Stimulated activated CD4-positive, alpha-beta T cell treated with anti-CD3 and anti-CD28 coated beads, Interleukin-2, amount 100 ng/mL, for 48 hours (primary cell): ENCODE results near the gene COL20A1.
"Not testable (repeated sequence)": the region's sequence is repeated elsewhere in the genome, so short reads cannot be mapped to it uniquely, and the experiment has no call there.

ENCODE experiments used
- DNase-seq, 2 donors: peaks; one replicate each; pipeline ENCODE4 v3.0.0-alpha.2; 2020

The COL20A1 gene

DNA sequence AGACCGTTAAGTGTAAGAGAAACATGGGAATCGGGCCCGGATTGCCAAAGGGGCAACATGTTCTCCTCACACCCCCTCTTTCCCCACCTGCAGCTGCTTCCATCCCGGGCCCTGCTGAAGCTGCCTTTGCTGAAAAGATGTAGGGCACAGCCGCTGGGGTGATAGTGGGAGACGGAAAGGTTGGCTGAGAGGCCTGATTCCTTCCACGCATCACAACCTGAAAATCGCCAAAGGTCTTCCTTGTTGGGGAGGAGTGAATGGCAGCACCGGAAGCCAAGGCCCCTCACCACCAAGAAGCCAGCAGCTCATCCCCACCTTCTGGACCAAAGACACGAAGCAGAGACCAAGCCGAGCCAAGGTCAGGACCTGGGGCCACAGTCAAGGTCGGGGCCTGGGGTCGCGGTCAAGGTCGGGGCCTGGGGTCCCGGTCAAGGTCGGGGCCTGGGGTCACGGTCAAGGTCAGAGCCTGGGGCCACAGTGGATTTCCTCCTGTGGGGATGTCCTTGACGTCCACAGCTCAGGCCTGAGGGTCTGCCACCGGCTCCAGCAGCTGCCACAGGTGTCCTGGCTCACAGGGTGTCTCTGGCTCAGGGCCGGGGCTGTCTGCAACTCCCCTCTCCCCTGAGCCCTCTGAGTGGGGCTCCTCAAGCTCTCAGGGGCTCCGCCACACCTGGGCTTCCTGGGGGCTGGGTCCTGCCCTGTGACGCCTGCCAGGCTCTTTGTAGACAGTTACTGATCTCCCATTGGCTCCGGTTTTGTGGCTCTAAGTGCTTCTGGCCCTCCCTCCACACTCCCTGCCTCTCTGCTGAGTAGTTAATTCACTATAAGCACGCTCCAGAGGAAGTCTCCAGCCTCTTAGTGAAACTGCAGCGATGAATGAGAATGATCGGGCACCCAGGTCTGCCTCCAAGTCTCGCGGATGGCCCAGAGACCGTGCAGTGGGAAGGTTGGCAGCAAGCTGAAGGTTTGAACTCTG is 73.7 kb downstream of the COL20A1 start:
- no peak for DNase-seq

DNA sequence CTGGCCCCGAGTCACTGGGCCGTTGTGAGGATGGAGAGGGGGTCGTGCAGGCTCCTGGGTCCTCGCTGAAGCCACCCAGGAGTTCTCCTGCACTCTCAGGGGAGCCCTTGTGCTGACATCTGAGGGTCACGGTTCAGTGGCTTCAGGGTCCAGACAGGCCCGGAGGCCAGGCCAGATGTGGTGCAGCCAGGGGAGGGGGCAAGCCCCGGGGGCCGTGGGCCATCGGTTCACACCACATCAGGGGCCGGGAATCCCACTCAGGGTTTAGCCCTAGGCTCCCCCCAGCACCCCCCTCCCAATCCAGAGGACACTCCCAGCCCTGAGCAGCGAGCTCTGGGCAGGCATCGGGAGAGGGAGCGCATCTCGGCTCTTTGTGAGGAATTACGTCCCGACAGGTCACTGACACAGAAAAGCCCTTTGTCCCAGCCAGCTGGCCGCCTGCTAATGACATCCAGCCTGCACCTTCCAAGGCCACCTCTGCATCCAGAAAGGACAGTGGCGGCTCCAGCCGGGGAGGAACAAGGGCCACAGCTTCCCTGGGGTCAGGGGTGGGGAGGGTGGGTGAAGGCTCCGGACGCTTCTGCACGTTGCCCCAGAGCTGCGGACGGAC is 74.6 kb downstream of the COL20A1 start:
- DNase-seq: no peak

DNA sequence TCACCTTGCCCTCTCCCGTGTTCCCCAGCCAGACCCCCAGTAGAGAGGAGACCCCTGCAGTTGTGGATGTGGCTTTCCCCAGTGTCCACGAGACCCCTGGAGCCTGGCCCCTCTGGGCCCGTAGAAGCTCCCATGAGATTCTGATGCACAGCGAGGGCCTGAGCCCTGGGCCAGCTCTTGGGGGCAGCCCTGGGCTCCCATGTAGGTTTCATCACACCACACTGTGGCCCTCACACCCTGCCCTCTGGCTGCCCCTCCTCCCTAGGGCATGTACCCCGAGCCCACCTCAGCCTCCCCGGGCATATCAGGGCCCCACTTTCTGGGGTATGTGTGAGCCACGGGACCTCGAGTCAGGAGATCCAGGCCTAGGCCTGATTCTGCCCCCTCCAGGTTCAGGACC is 75.2 kb downstream of the COL20A1 start:
- DNase-seq: no peak

DNA sequence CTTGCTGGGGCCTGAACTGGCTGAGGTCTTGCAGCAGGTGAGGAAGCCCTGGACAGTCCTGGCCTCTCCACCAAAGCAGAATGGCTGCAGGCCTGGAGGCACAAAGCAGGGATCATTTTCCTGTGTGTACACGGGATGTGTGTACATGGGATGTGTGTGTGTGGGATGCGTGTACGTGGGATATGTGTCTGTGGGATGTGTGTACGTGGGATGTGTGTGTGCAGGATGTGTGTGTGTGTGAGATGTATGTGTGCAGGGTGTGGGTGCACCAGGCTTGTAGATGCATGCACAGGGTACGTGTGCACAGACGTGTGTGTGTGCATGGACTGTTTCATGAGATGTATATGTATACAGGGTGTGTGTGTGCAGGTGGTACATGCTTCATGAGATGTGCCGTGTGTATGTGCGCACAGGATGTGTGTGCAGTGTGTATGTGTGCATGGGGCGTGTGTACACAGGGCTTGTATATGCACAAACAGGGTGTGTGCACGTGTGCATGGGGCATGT is 76.1 kb downstream of the COL20A1 start:
- DNase-seq: no peak

DNA sequence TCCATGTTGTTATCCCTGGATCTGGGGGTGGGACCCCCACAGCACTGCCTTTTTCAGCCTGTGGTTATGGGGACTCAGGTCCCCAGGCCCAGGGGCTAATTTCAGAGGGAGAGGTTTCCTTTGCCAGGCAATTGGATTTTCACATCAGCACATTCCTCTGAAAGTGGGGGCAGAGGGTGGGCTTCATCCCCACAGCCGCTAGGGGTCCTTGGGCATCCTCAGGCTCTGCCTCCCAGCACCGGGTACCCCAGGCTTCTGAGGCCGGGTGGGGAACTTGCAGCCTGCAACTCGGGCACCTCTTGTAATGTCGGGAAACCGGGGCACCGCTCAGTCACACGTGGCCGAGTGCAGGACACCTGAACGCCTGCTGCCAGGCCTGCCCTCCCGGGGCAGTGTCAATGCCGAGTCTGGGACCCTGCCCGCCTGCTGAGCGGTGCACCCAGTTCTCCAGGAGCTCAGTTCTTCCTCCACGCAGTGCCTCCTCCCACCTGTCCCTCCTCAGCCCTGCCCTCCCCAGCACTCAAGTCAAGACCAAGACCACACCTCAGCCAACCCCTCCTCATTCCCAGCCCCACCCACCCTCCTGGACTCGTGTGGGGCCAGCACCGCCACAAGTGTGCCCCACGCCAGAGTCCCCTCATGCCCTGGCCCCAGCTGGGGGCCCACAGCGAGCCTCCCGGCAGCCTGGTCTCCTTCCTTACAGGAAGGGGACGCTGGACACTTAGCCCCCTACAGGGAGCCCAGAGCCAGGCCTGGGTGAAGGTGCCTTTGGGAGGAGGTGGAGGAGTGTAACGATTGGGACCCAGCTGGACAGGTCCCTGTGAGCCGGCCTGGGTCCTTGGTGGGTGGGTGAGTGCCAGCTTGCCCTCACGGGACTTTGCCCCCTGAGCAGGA is 77.0 kb downstream of the COL20A1 start:
- DNase-seq: no peak

DNA sequence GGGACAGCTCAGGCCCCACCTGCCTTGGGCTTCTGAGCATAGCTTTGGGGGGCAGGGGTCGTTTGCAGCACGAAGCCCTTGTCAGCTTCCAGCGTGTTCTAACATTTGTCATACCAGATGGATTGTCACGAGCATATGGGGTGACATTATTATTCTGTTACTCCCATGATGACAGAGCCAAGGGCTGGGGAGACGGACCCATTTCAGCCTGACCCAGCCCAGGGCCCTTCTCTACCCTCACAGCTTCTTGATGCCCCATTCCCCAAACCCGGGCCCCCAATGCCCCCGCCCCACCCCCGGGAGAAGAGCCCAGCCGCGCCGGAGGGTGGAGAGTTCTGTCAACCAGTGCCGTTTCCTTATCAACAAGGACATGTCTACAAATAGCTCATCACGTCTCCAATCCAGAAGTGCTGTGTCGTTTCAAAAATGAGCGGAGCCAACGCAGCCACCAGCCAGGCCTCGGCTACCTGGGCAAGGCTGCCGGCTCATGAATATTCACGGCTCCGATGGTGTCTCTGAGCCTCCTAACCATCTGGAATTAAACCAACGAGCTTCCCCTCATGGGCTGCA is 77.7 kb downstream of the COL20A1 start:
- DNase-seq: no peak

DNA sequence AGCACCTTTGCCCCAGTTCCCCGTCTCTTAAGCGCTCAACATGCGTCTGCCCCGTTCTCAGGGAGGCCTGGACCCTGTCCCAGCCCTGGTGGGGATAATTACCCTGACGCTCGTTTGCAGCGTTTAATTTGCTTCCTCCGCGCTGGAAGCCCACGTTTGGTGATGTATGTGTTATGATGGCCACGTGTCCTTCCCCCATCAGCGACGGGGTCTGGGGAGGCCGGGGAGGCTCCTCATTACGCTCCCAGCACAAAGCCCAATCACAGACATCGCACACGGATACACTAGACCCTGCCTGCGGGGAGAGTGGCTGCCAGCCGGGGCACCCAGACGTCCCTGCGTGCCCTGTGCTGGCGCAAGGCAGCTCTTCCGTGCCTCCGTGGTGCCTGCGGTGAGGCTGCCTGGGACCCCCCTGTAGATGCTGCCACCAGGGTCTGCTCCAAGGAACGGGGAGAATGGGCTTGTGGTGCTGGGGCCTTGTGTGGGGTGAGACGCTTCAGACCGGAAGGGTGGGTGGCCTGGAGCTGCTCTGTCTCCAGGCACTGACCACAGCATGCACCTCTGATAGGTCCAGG is 78.4 kb downstream of the COL20A1 start:
- no peak for DNase-seq

DNA sequence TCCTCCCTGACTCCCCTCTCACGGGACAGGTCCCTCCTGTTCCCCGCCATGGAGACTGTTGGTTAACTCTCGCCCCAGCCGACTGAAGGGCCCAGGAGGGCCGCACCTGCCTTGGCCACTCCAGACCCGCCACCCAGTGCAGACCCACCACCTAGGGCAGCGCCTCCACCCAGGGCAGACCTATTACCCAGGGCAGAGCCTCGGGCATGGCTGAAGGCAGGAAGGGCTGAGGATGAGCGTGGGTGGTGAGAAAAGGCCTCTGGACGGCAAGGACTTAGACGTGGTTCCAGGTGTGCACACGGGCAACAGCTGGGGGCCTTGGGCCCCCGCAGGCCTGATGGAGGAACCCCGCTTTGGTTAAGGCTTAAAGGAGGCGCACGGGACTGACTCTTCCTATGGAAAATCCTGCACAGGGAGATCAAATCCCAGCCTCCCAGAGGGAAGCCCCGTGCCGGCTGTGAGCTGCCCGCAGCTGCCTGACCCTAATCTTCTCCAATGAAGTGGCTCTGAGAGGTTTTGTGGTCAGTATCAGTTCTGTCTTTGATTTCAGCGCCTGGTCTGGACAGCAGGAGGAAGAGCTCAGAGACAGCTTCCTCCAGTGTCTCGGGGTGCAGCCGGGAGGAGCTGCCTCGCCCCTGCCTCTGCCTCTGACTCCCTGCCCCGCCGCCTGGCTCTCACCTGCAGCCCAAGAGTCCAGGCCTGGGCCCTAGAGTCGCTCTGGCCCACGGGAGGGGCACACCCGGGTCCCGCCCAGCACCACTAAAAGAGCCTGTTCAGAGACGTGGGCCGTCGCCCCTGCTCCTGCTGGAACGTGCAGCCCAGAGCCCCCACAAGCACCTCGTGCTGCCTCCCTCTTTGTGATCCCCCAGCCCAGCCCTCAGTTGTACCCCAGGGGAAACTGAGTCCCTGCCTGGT is 80.2 kb downstream of the COL20A1 start:
- no peak for DNase-seq

DNA sequence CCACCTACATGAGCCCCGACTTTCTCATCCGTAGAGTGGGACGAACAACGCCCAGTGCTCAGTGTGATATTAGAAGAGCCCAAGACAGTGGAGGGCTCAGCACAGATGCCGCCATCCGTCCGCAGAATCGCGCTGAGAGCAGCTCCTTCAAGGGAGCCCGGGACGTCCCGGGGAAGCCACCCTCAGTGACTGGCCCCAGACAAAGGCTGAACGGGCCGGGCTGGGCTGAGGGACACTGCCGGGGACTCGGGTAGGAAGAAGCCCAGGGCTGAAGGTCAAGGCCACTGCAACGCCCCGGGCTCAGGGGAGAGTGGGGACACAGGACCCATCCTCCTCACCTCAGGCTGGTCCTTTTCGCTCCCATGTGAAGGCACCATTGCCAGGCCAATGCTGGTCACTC is 81.0 kb downstream of the COL20A1 start:
- DNase-seq: no peak

DNA sequence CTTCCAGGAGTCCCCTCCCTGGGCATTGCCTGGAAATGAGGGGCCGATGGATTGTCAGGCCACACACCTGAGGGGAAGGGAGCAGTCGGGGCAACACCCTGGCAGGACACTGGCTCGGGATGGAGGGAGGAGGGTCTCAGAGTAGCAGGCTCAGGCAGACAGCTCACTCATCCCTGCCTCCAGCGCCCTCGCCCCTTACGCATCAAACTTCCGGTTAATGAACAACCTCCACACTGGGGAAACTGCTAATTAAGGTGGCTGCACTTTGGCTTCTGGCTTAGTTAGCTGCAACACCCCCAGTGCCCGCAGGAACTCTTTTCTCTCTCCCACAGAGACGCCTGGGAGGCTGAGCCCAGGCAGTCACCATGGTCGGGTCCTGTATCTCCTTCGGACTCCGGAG is 81.5 kb downstream of the COL20A1 start:
- DNase-seq: no peak

DNA sequence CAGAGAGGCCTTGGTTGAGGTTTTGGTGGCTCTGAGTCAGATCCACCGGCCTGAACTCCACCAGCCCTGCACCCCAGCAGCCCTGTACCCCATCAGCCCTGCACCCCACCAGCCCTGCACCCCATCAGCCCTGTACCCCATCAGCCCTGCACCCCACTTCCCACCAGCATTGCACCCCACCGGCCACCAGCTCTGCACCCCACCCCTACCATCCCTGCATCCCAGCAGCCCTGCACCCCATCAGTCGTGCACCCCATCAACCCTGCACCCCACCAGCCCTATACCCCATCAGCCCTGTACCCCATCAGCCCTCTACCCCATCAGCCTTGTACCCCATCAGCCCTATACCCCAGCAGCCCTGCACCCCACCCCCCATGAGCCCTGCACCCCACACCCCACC is 82.5 kb downstream of the COL20A1 start:
- DNase-seq: no peak

DNA sequence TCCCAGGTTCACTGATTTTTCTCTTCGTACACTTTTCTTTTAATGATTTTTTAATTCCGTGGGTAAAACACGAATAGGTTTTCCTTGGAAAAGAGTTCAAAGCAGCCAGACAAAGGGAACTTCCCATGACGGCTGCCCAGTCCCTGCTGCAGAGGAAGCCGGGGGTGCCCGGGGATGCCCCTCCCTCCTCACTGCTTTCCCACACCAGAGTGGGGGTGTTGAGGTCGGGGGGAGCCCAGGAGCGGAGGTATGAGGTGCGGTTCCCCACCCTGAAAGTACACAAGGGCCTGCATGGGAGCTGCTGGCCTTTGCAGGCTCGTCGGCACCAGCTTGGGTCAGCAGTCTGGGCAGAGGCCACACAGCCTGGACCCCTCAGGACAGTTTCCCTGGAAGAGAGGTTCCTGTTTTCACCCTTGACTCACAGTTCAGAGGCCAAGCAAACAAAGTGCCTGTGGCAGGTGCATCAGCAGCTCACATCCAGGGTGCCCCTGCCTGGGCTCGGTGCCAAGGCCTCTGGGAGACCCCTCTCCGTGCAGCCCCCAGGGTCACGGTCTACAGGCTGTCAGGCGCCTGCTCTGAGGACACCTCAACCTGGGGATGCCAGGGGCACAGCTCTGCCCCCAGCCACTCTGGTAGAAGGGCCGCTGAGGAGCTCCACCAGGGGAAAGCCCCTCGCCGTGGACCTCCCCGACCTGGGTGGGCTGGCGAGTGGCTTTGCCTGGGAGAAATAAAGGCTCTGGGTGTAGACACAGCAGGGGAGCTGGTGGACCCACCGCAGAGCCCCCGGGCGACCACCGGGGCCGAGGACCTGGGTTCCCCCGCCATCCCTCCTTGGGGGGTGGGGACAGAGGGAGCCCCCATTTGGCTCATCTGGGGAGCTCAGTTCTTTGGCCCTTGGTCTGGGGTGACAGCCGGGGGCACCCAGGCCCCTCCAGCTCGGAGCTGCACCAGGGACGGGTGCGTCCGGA is 83.6 kb downstream of the COL20A1 start:
- DNase-seq: no peak

DNA sequence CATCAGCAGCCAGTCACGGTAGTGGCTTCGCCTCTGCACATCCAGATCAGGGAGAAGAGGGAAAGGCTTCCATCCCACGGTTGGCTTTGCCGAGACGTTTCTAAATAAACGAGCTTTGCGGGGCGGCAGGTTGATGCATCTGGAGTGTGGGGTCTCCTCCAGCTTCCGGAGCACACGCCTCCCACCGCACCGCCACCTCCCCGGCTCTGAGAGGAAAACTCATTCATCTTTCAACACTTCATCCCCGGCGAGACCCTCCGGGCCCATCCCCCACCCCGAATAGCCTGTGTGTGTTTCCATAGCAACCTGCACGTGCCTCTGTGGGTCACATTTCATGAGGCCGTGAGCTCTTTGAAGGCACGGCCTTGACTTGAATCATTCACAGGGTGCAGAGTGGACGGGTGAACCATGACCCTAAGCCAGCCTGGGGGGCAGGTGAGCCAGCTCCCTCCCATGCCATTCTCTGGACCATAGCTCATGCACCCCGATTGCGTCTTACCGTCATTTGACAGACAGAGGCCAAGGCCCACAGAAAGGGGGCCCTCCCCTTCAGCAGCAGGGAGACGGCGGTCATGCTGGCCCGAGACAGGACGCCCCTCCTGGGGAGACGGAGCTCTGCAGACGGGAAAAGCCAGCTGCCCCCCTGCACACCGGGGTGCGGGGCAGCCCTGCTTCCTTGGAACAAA is 84.4 kb downstream of the COL20A1 start:
- DNase-seq: no peak

DNA sequence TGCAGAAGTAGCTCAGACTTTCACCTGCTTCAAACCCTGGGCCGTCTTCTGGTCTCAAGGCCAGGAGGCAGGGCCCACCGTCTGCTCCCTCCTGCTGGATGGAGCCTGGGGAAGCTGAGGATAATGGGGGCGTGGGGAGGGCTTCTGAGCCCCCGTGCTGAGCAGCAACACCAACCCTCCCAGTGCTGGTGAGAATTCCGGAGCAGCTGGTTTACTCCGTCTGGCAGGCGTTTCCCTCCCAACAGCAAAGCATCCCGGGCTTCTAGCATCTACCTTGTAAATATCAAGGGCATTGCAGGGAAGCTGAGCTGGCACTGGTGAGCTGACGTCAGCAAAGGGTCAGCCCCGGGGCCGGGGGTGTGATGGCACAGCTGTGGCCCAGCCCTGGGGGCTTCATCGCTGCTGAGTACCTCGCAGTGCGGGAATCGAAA is 85.0 kb downstream of the COL20A1 start:
- no peak for DNase-seq

DNA sequence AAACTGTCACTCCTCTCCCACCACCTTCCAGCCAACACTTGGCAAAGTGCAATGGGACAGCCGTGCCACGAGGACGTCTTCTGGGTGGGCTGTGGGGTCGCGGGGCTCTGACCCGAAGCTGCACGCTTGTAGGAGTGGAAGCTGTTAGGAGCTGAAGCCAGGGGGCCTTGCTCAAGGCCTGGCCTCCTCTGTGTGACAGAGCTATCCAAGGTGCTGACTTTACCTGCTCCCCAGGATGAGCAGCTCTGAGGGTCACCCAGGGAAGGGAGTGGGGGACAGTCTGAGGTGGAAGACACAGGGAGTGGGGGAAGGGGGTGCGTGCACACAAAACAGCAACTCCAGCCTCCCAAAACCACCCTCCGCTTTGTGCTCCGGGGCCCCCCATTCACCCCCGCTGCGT is 85.6 kb downstream of the COL20A1 start:
- no peak for DNase-seq

DNA sequence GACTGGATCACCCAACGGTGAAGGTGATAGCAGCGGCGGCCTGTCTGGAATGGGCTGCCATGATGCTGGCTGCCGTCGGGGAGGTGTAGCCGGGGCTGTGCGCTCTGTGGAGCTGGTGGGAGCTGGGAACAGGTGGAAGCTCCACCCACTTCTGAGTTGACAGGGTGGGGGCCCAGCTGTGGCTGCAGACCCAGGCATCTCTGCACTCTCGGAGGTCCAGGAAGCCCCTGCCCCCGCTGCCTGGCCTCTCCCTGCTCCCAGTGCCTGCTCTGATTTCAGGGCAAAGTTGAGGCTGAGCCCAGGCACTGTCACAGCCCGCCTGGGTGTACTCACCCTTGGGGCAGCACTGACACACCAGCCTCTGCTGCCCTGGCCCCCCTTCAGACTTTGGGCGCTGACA is 86.3 kb downstream of the COL20A1 start:
- DNase-seq: no peak

DNA sequence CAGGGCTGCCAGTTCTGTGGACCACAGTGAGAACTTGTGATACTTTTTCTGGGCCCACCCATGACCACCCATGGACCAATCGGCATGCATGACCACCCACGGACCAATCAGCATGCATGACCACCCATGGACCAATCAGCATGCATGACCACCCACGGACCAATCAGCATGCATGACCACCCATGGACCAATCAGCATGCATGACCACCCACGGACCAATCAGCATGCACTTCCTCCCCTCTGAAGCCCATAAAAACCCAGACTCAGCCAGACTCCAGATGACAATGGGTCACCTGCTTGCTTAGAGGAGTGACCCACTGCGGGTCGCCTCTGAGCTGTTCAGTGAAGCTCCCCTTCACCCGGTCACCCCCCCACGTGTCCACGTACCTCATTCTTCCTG is 86.9 kb downstream of the COL20A1 start:
- DNase-seq: not testable (repeated sequence)

DNA sequence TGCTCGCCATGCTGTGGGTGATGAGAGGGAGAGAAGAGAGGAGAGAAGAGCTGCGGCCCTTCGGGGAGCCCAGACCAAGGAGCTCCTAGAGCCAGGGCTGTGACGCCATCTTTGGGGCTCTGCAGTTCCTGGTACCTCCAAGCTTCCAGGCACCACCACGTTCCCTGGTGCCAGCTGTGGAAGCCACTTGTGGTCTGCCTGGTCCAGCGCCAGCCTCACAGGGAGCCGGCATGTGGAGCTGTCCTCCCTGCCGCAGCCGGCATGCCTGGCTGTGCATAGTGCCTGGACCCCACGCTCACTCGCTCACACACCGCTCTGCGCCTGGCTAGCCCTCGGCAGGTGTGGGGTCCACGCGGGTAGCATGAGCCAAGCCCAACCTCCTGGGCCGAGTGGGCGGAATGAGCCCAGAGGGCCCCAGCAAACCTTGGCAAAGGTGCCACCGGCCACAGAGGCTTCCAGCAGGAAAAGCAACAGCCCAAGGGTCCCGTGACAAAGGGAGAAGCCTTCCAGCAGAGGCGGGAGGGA is 87.4 kb downstream of the COL20A1 start:
- no peak for DNase-seq

DNA sequence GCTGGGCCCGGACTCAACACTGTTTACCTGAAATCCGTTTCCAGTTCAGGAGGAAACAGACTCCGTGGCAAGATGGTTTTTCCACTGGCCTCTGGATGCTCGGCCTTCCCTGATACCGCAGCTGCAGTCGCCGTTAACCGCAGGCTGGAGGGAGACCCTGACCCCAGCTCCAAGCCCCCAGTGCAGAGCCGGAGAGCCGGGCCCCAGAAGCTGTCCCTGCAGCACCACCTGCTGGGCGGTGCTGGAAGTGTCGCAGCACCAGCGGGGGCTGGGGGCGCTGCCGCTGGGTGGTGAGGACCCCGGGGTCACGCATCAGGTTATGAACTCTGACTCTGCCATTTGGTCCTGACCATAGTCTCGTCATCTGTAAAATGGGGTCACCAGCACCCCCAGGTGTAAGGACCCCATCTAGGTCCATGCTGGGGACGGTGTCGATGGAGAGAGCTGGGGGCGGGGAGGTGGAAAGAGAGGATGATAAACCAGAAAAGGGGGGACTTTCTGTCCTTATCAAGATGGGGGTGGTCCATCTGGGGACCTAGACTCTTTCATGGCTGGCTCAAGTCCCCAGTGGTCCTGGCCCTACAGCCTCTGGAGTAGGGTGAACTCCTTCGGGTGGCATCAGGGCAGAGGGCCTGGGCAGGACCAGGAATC is 88.9 kb downstream of the COL20A1 start:
- DNase-seq: peak; percentile 35 to 41
